Measurements from ENCODE around the gene EYA2.

EYA2 gene

DNA sequence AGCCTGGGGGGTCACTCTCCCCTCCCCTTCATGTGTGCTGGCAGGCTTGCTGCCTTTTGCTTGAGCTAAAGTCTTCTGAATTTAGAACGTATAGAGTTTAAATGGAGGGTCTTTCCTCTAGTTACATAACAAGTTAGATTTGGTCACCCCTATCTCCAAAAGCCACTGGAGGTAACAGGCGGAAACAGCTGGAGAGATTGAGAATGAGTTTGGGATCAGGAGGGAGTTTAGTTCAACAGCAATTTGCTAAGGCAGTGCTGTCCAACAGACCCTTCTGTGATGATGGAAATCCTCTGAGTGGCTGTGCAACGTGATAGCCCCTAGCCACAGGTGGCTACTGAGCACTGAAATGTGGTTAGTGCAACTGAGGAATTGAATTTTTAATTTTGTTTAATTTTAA is 132.8 kb downstream of the EYA2 start:
- no peak overlapping the region for H3K4me3 ChIP-seq (ENCODE audit: low read length)
- TF ChIP-seq, protein P1, sequence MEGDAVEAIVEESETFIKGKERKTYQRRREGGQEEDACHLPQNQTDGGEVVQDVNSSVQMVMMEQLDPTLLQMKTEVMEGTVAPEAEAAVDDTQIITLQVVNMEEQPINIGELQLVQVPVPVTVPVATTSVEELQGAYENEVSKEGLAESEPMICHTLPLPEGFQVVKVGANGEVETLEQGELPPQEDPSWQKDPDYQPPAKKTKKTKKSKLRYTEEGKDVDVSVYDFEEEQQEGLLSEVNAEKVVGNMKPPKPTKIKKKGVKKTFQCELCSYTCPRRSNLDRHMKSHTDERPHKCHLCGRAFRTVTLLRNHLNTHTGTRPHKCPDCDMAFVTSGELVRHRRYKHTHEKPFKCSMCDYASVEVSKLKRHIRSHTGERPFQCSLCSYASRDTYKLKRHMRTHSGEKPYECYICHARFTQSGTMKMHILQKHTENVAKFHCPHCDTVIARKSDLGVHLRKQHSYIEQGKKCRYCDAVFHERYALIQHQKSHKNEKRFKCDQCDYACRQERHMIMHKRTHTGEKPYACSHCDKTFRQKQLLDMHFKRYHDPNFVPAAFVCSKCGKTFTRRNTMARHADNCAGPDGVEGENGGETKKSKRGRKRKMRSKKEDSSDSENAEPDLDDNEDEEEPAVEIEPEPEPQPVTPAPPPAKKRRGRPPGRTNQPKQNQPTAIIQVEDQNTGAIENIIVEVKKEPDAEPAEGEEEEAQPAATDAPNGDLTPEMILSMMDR (conservative IDR thresholded peaks at IDR 0.05; ENCODE audit: low read length) = no peak
- no peak for DNase-seq (ENCODE audit: low read depth)

DNA sequence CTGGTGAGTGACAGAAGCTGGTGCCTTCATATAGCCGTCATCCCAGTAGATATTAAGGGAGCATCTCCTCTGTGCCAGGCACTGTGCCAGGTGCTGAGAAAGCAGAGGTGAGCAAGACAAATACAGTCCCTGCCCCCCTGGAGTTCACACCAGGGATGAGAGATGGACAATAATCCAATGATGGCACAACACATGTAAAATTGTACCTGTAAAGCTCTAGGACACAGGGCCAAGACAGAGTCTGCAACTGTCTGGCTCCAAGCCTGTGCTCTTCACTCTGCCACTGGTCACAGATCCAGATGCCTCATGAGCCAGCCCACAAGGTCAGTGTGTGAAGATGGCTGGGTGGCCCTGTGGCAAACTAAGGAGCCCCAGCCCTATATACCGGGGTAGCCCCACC is 133.8 kb downstream of the EYA2 start:
- H3K4me3 ChIP-seq (ENCODE audit: low read length) = no peak overlapping the region
- DNase-seq (ENCODE audit: low read depth) = no peak
- TF ChIP-seq, protein P1 (conservative IDR thresholded peaks at IDR 0.05; ENCODE audit: low read length) = no peak

DNA sequence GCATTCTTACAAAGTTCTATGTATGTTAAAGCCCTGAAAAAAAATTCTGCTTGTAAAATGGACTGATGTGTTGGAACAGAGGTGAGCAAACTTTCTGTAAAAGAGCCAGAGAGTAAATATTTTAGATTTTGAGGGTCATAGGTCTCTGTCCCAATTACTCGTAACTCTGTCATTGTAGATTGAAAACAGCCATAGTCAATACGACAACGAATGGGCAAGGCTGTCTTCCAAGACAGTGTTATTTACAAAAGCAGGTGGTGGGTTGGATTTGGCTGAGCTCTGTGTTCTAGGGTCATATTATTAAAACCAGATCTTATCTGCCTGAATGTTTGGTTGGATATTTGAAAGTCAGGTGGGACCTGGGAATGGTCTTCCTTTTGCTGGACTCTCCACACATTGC is 135.2 kb downstream of the EYA2 start:
- H3K4me3 ChIP-seq (ENCODE audit: low read length) = no peak overlapping the region
- TF ChIP-seq, protein P1 (conservative IDR thresholded peaks at IDR 0.05; ENCODE audit: low read length) = no peak
- DNase-seq (ENCODE audit: low read depth) = no peak

DNA sequence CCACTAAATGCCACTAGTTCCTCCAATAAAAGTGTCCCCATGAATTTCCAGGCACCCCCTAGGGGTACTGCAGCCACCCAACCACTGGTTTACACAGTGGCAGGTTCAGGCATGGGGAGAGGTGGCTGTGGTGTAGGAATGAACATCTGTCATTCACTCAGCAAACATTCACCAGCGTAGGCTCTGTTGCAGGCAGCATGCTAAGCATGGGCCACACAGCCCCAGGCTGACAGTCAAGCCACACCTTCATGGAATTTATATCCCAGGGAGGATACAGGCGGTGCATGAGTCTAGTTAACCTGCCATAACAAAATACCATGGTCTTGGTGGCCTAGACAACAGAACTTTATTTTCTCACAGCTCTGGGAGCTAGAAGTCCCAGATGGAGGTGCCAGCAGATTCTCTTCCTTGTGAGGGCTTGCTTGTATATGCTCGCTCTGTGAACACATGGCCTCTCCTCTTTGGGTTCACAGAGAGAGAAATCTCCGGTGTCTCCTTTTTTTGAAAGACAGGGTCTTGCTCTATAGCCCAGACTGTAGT is 135.7 kb downstream of the EYA2 start:
- TF ChIP-seq, protein P1 (conservative IDR thresholded peaks at IDR 0.05; ENCODE audit: low read length) = no peak
- no peak overlapping the region for H3K4me3 ChIP-seq (ENCODE audit: low read length)

DNA sequence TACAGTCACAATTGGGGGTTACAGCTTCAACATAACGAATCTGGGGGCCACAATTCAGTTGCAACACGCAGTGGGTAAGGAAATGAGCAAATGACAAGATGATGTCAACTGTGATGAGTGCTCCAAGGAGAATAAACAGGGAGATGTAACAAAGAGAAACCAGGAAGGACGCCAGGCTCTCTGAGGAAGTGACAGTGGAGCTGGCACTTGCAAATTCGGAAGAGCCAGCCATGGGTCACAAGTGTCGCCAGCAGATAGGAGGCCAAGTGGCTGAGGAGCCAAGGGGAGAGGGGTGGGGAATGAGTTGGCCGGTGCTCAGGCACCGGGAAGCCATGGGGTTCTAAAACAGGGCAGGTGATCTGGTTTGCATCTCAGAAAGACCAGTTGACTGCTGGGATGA is 136.4 kb downstream of the EYA2 start:
- TF ChIP-seq, protein P1 (conservative IDR thresholded peaks at IDR 0.05; ENCODE audit: low read length) = no peak
- DNase-seq (ENCODE audit: low read depth) = no peak
- H3K4me3 ChIP-seq (ENCODE audit: low read length) = no peak overlapping the region

More for the DNA sequence above, 135.7 kb downstream of the EYA2 start:
- DNase-seq (ENCODE audit: low read depth) = no peak

DNA sequence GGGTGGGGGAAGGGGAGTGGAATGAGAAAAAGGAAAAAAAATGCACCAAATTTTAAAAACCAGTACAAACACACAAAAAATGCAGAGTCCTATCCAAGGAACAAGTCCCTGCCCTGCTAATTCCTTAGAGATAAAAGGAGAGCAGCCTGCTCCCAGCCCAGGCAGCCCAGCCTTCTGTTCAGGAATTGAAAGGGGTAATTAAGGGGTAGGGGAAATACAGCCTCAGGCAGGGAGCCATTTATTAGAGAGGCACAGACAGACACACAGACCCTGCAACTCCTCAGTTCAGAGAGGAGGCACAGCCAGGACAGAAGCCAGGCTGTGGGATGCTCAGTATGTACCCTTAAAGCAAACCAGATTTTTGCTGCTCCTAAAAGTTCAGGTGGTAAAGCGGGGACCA is 137.2 kb downstream of the EYA2 start:
- no peak for DNase-seq (ENCODE audit: low read depth)
- TF ChIP-seq, protein P1 (conservative IDR thresholded peaks at IDR 0.05; ENCODE audit: low read length) = no peak
- no peak overlapping the region for H3K4me3 ChIP-seq (ENCODE audit: low read length)

DNA sequence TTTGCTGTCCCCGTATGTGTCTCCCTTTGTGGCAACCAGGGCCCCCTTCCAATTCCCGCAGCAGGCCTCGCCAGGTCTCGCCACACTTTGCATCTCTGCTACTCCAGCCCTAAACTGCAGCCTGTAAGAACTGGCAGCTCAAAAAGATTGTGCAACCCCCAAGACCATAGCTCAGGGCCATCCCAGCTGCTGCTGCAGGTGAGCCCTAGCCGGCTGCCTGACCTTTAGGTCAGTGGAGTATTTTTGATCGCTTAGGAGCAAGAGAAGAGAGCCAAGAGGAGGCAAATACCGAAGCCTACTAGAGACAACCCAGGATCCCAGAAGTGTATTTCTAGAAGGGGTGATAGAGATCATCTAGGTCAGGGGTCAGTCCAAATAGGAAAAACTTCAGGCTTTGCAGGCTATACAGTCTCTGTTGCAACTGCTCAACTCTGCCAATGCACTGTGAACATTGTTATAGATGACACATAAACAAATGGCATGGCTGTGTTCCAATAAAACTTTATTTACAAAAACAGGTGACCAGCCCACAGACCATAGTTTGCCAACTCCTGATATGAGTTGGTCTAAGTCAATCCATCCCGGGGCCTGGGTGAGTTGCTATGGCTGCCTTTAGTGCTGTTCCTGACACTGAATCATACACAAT is 138.4 kb downstream of the EYA2 start:
- DNase-seq (ENCODE audit: low read depth) = no peak
- TF ChIP-seq, protein P1 (conservative IDR thresholded peaks at IDR 0.05; ENCODE audit: low read length) = no peak
- H3K4me3 ChIP-seq (ENCODE audit: low read length) = no peak overlapping the region
